HepG2 (cell line): Measurements from ENCODE around the gene HINFP. TPM values are rescaled to one million over a fixed set of nuclear protein-coding genes. Genes with fewer than 3 reads are reported as not detected.
A peak's percentile ranks its signal among the peaks of the same experiment; 100 is the strongest.

Experiments
- ATAC-seq: fragments of 200-7000 bp; cut with Tn5 transposase; 3 replicates; pipeline ENCODE4 v1.9.1; 2020; ENCODE audit warnings: mild to moderate bottlenecking, moderate library complexity
- BruUV-seq: library from RNA; stranded (reverse); fragments of 400-500 nt; replicated peaks from 2 replicates; lab custom pipeline; 2021; lab: Mats Ljungman, UMichigan
- CTCF ChIA-PET: fragments of 300-600 bp; formaldehyde crosslinking; extraction: SDS; loops from one replicate; lab custom pipeline; 2021; ENCODE audit warnings: low total read pairs, inconsistent platforms, low intra/inter-chr PET ratio; lab: Yijun Ruan, JAX
- POLR2A ChIA-PET: fragments of 350-600 bp; sonication (Branson Sonifier 250); formaldehyde crosslinking; loops from one replicate; lab custom pipeline; 2020; ENCODE audit warnings: antibody characterized with exemption, inconsistent platforms; lab: Yijun Ruan, JAX
- DNase-seq: peaks from one replicate; pipeline ENCODE4 v3.0.0-alpha.2; 2015; ENCODE audit warnings: low spot score
- FAIRE-seq: peaks from 3 replicates; lab custom pipeline; 2011; peaks lifted over from hg19 to GRCh38; lab: Jason Lieb, UNC
- H2AFZ ChIP-seq: one replicate; pipeline ENCODE4 v1.6.1; 2011; ENCODE audit warnings: low read length, inconsistent platforms
- H3K27ac ChIP-seq: fragments of 300-600 bp; 3 replicates; pipeline ENCODE4 v1.8.0; 2011; ENCODE audit warnings: mixed run types, mild to moderate bottlenecking, mixed read lengths, low read length, inconsistent platforms; ENCODE audit not compliant: insufficient read depth; ENCODE audit errors: extremely low read length
- H3K27me3 ChIP-seq, 2 experiments: fragments of 200-600 bp in 1 of 2; 2 replicates in 1 of 2; 3 replicates in 1 of 2; pipeline versions ENCODE4 v1.6.0 to v1.8.0; 2011; ENCODE audit warnings: low read length in 2 of 2, mild to moderate bottlenecking in 2 of 2, moderate library complexity in 2 of 2, inconsistent platforms in 1 of 2; ENCODE audit not compliant: insufficient read depth in 2 of 2, control insufficient read depth in 1 of 2
- H3K36me3 ChIP-seq, 2 experiments: fragments of 200-600 bp in 1 of 2; replicated peaks in 1 of 2; 2 replicates in 1 of 2; 3 replicates in 1 of 2; pipeline versions ENCODE4 v1.5.1 to v1.8.0; 2011; ENCODE audit warnings: low read length in 2 of 2, inconsistent platforms in 1 of 2; ENCODE audit not compliant: insufficient read depth in 2 of 2, control insufficient read depth in 1 of 2
- H3K4me1 ChIP-seq: 2 replicates; pipeline ENCODE4 v1.5.1; 2012; ENCODE audit warnings: low read length, inconsistent platforms; ENCODE audit not compliant: insufficient read depth
- H3K4me2 ChIP-seq: 2 replicates; pipeline ENCODE4 v1.6.0; 2011; ENCODE audit warnings: low read depth, low read length, inconsistent platforms
- H3K4me3 ChIP-seq, 3 experiments: fragments of 200-600 bp in 1 of 3; sonication (generic), shearing (Covaris generic) in 1 of 3; replicated peaks in 1 of 3; 2 replicates each; pipeline ENCODE4 v1.5.1; 2011 to 2016; ENCODE audit warnings: low read length in 3 of 3, inconsistent platforms in 2 of 3, low read depth in 2 of 3, mild to moderate bottlenecking in 2 of 3, control low read depth in 1 of 3, mixed read lengths in 1 of 3; ENCODE audit not compliant: insufficient read depth in 1 of 3
- H3K79me2 ChIP-seq: one replicate; pipeline ENCODE4 v1.6.1; 2011; ENCODE audit warnings: low read length, inconsistent platforms; ENCODE audit not compliant: insufficient read depth
- H3K9ac ChIP-seq: 2 replicates; pipeline ENCODE4 v1.6.0; 2011; ENCODE audit warnings: mild to moderate bottlenecking, low read depth, low read length, inconsistent platforms; ENCODE audit not compliant: insufficient read depth
- H3K9me3 ChIP-seq: 2 replicates; pipeline ENCODE4 v1.5.1; 2012; ENCODE audit warnings: mild to moderate bottlenecking, low read length
- H4K20me1 ChIP-seq: 2 replicates; pipeline ENCODE4 v1.6.0; 2011; ENCODE audit warnings: inconsistent platforms, mild to moderate bottlenecking, low read length, moderate library complexity; ENCODE audit not compliant: insufficient read depth
- AGO2 ChIP-seq: fragments of 200-400 bp; formaldehyde crosslinking; optimal IDR thresholded peaks from 2 replicates; pipeline ENCODE3; 2017; ENCODE audit warnings: mild to moderate bottlenecking, low read depth, low read length, moderate library complexity
- AKAP8 ChIP-seq: sonication (generic); formaldehyde crosslinking; IDR thresholded peaks from 2 replicates; pipeline ENCODE4 v1.5.1; 2020; ENCODE audit warnings: mild to moderate bottlenecking, missing genetic modification reagents
- BCL6 ChIP-seq: IDR thresholded peaks from 2 replicates; pipeline ENCODE4 v1.6.1; 2016; ENCODE audit warnings: missing genetic modification reagents, missing compliant biosample characterization
- ELF1 ChIP-seq: sonication (generic); formaldehyde crosslinking; IDR thresholded peaks from 2 replicates; pipeline ENCODE4 v1.4.0; 2020; ENCODE audit warnings: missing genetic modification reagents
- JUN ChIP-seq: sonication (generic); formaldehyde crosslinking; IDR thresholded peaks from 2 replicates; pipeline ENCODE4 v1.4.0; 2020; ENCODE audit warnings: mild to moderate bottlenecking, missing genetic modification reagents
- LBX2 ChIP-seq: sonication (generic); formaldehyde crosslinking; IDR thresholded peaks from 2 replicates; pipeline ENCODE4 v1.5.0; 2020; ENCODE audit warnings: missing genetic modification reagents, mild to moderate bottlenecking, borderline replicate concordance
- MAX ChIP-seq: IDR thresholded peaks from 2 replicates; pipeline ENCODE4 v1.6.1; 2012; ENCODE audit warnings: inconsistent platforms
- MTERF4 ChIP-seq: sonication (generic); formaldehyde crosslinking; IDR thresholded peaks from 2 replicates; pipeline ENCODE4 v1.8.0; 2023; ENCODE audit warnings: mild to moderate bottlenecking, missing genetic modification reagents
- POLR2A ChIP-seq, 2 experiments: IDR thresholded peaks; 2 replicates each; pipeline ENCODE4 v1.6.1; 2011; ENCODE audit warnings: low read depth in 2 of 2, low read length in 2 of 2, mild to moderate bottlenecking in 1 of 2, moderate library complexity in 1 of 2; ENCODE audit not compliant: insufficient read depth in 1 of 2
- POLR2AphosphoS5 ChIP-seq: IDR thresholded peaks from 2 replicates; pipeline ENCODE4 v1.6.1; 2012; ENCODE audit warnings: low read depth, low read length
- POLR2G ChIP-seq: fragments of 200-400 bp; formaldehyde crosslinking; IDR thresholded peaks from 2 replicates; pipeline ENCODE4 v1.6.1; 2018; ENCODE audit warnings: mild to moderate bottlenecking, low read depth, low read length, moderate library complexity
- TCF7 ChIP-seq: sonication (generic); IDR thresholded peaks from 2 replicates; pipeline ENCODE4 v1.6.1; 2016; ENCODE audit warnings: antibody characterized with exemption, low read depth
- ZC3H13 ChIP-seq: sonication (generic); formaldehyde crosslinking; IDR thresholded peaks from 2 replicates; pipeline ENCODE4 v1.8.1; 2023; ENCODE audit warnings: mild to moderate bottlenecking, missing genetic modification reagents, moderate library complexity
- ZFY ChIP-seq: sonication (generic); formaldehyde crosslinking; IDR thresholded peaks from 2 replicates; pipeline ENCODE4 v1.4.0; 2020; ENCODE audit warnings: missing genetic modification reagents
- ZNF235 ChIP-seq: sonication (generic); formaldehyde crosslinking; IDR thresholded peaks from 2 replicates; pipeline ENCODE4 v1.8.1; 2023; ENCODE audit warnings: mild to moderate bottlenecking, missing genetic modification reagents, borderline replicate concordance
- ZNF260 ChIP-seq: sonication (generic); formaldehyde crosslinking; IDR thresholded peaks from 2 replicates; pipeline ENCODE4 v1.4.0; 2020; ENCODE audit warnings: missing genetic modification reagents, low read depth, mild to moderate bottlenecking, borderline replicate concordance
- ZNF276 ChIP-seq: sonication (generic); formaldehyde crosslinking; IDR thresholded peaks from 2 replicates; pipeline ENCODE4 v1.4.0; 2020; ENCODE audit warnings: mild to moderate bottlenecking, low read depth, missing genetic modification reagents
- WGBS: methylation state at CpG from one replicate; pipeline ENCODE4 v1.1.6; 2017; ENCODE audit warnings: low lambda C conversion rate; 5-methylcytosine and 5-hydroxymethylcytosine counted together
- in situ Hi-C: cut with HindIII; loops from 2 replicates; pipeline ENCODE4 v1.10.0; 2017; ENCODE audit warnings: low pct_unique_long_range_greater_than_20kb; ENCODE audit not compliant: extremely low pct_ligation_motif_present
- intact Hi-C: fragments of 100-400 bp; cut with micrococcal nuclease; formaldehyde crosslinking; loops from one replicate; pipeline ENCODE4 v1.10.0; 2022; ENCODE audit not compliant: unreplicated experiment
- polyA plus RNA-seq, 8 experiments: library from polyadenylated mRNA; depleted of rRNA in 3 of 8; stranded (reverse) in 7 of 8; unstranded in 1 of 8; fragments of >200 nt; fragmentation: Illumina TruSeq in 4 of 8; extraction: Trizol in 4 of 8; gene quantifications; 2 replicates each; pipeline versions ENCODE4 v1.2.1 to v1.2.3, GENCODE V29; 2011 to 2016; ENCODE audit warnings: low read depth in 4 of 8, missing spikeins in 1 of 8, mixed read lengths in 1 of 8; ENCODE audit not compliant: insufficient read depth in 1 of 8
- total RNA-seq, 5 experiments: library from RNA; depleted of rRNA; stranded (reverse); fragments of >200 nt; fragmentation: Illumina TruSeq; extraction: Trizol; gene quantifications; 2 replicates each; pipeline ENCODE4 v1.2.3, GENCODE V29; 2016; ENCODE audit warnings: low read depth in 1 of 5

HINFP gene
- total and polyA plus RNA-seq, 2 of the 13 experiments (the other 11 are each of a cell fraction or from before 2014, with no cell fraction given), result 15.1 to 21.4 TPM

- TF ChIP-seq AKAP8 (CRISPR knock-in tag) (peak; percentile 37; the same call in 1 of the 2 replicates), POLR2G (peak; percentile 44), ZFY (CRISPR knock-in tag) (no peak), AGO2 (peak; percentile 47), POLR2AphosphoS5 (0 out of 2 replicates have a peak, but pooled peaks have one; percentile 23)
These were observed 29.2 kb upstream of the HINFP start (continued) for GRCh38 chr11:119091966-119092879.

- 43% methylated on average over 11 of the region's 12 CpGs for WGBS
- Histone ChIP-seq H3K36me3 (peaks cover 9 to 36% of the 10 kb centered on the region in 2 experiments; a peak in 4 of 5 replicates), H2AFZ (no peak overlapping the region), H4K20me1 (peaks cover 16% of the 10 kb centered on the region), H3K79me2 (peaks cover 31% of the 10 kb centered on the region), H3K27ac (peak overlapping the region; percentile 78), H3K9ac (peak overlapping the region; percentile 93), H3K27me3 (no peaks in the 10 kb centered on the region), H3K4me1 (peaks cover 38% of the 10 kb centered on the region), H3K9me3 (no peaks in the 10 kb centered on the region), H3K4me2 (peak overlapping the region; percentile 85), H3K4me3 (peak overlapping the region; percentile 78 to 93 (median 91))
- in situ Hi-C loops, result no loop called here
- intact Hi-C loops, result no loop called here
- FAIRE-seq (no peak), ATAC-seq (no peak), DNase-seq (peak; percentile 43)
- ChIA-PET CTCF (no interaction called here), POLR2A (interaction anchor here (0.8 to 3.1 kb wide), 9 partner anchors 7 to 75 kb away, joined by 3 to 109 read pairs (median 6); partner anchors contain the start of genes C2CD2L, DPAGT1, HMBS and RPS25)
- no TSS peak for BruUV-seq
- TF ChIP-seq ZC3H13 (peak; percentile 94), LBX2 (CRISPR knock-in tag) (no peak), BCL6 (no peak), TCF7 (peak; percentile 33; the same call in 1 of the 2 replicates), JUN (CRISPR knock-in tag) (no peak), ZNF235 (CRISPR knock-in tag) (0 out of 2 replicates have a peak, but pooled peaks have one; percentile 17), ELF1 (no peak), AGO2 (peak; percentile 50), POLR2A (IDR thresholded peaks at IDR 0.05; ENCODE audit: insufficient read depth in 1 of 2, low read depth in 2 of 2, low read length in 2 of 2) (peak in 1 of 2 experiments; percentile 68; a peak in 3 of 4 replicates), MTERF4 (CRISPR knock-in tag) (no peak), MAX (0 out of 2 replicates have a peak, but pooled peaks have one; percentile 6), ZNF260 (CRISPR knock-in tag) (no peak), ZNF276 (CRISPR knock-in tag) (no peak)
These were observed 28.2 kb upstream of the HINFP start for GRCh38 chr11:119092880-119093842.
